NCI-H1417 (cell line): ENCODE results near the gene WFDC10A.
"Not testable (repeated sequence)": the region's sequence is repeated elsewhere in the genome, so short reads cannot be mapped to it uniquely, and the experiment has no call there.

Source experiments
- DNase-seq, 3 experiments: peaks; one replicate each; lab custom pipeline; 2025; lab: John Stamatoyannopoulos, UW

The WFDC10A gene

DNA sequence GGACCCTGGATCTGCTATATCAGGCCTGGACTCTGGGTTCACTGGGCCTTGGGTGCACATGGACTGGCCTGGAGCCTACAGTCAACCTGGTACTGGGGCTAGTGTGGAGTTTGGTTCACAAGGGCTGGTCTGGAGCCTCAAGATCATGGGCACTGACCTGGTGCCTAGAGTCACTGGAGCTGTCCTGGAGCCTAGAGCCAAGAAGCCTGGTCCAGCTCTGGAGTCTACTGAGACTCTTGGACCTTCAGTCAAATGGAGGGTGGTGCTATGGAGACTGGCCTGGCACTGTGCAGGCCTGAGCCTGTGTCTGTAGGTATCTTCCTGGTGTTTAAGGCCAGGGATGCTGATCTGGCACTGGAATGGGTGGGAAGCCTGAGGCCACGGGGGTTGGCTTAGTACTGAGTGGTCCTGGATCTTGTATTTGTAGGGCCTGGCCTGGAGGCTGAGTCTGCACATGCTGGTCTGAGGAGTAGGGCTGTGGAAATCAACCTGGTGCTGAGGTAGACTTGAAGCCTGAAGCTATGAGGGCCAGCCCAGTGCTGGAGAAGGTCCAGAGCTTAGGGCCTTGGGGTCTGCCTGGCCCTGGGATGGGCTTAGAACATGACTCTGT, 18.0 kb downstream of the WFDC10A start:
- DNase-seq: no peak

GRCh38 chr20:45649312-45649863, 19.8 kb downstream of the WFDC10A start:
- DNase-seq: no peak

DNA sequence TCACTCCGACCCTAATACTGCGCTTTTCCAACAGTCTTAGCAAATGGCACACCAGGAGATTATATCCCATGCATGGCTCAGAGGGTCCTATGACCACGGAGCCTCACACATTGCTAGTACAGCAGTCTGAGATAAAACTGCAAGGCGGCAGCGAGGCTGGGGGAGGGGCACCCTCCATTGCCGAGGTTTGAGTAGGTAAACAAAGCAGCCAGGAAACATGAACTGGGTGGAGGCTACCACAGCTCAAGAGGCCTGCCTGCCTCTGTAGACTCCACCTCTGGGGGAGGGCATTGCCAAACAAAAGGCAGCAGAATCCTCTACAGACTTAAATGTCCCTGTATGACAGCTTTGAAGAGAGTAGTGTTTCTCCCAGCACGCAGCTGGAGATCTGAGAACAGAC, 22.2 kb downstream of the WFDC10A start:
- DNase-seq: peak in 2 of 3 experiments; percentile 48

- not testable (repeated sequence) for DNase-seq
Observed at GRCh38 chr20:45657038-45657437, 27.5 kb downstream of the WFDC10A start.

DNA sequence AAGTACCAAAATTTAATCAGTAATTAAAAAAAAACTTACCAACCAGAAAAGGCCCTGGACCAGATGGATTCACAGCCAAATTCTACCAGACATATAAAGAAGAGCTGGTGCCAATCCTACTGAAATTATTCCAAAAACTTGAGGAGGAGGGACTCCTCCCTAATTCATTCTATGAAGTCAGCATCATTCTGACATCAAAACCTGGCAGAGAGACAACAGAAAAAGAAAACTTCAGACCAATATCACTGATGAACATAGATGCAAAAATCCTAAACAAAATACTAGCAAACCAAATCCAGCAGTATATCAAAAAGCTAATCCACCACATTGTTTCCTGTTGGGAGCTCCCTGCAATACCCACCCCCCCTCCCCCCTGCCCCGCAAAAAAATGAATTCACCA, 40.6 kb downstream of the WFDC10A start, which contains the start of gene WFDC11:
WFDC11 (minus strand) TSS at position 101 of the 400 bp plus-strand sequence. CDS start 19,639 bp downstream, outside the sequence.
- no peak for DNase-seq

DNA sequence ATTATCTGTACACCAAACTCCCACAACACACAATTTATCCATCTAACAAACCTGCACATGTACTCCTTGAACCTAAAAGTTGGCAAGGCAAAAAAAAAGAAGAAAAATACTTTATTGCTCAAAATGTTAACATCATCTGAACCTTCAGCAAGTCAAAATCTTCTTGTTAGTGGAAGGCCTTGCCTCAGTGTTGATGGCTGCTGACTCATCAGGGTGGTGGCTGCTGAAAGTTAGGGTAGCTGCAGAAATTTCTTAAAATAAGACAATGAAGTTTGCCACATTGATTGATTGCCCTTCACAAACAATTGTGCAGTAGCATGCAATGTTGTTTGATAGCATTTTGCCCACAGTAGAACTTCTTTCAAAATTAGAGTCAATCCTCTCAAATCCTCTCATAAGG, 43.2 kb downstream of the WFDC10A start:
- DNase-seq: no peak

- DNase-seq: no peak
Observed at GRCh38 chr20:45679650-45680049, 50.1 kb downstream of the WFDC10A start.
